ENCODE data around the gene C1orf174. TPM values are rescaled to one million over a fixed set of nuclear protein-coding genes. Genes with fewer than 3 reads are reported as not detected.

Gene C1orf174
- total RNA-seq, 2 donors from 2014 or later, result 14.8 to 15.6 TPM

GRCh38 chr1:3896396-3897000 is 3.6 kb downstream of the C1orf174 start:
- Histone ChIP-seq H3K36me3 (replicated peaks in 1 of 2; ENCODE audit: insufficient read depth in 1 of 2, low read depth in 2 of 2) (no peaks in the 10 kb centered on the region), H3K27ac (no peak overlapping the region), H3K4me1 (peaks cover 10% of the 10 kb centered on the region), H3K4me3 (no peak overlapping the region), H3K9me3 (no peaks in the 10 kb centered on the region), H3K27me3 (no peaks in the 10 kb centered on the region)
- TF ChIP-seq POLR2A (IDR thresholded peaks at IDR 0.05) (no peak), CTCF (IDR thresholded peaks at IDR 0.05) (no peak)
- intact Hi-C loops (cut with DNase I), result no loop called here
- DNase-seq (no peak), ATAC-seq (no peak)
- 93 to 95% methylated on average over 7 of the region's 7 CpGs for WGBS, 2 donors

- no peak overlapping the region for H3K4me3 ChIP-seq
- no peaks in the 10 kb centered on the region for H3K36me3 ChIP-seq (replicated peaks in 1 of 2; ENCODE audit: insufficient read depth in 1 of 2, low read depth in 2 of 2)
- intact Hi-C loops (cut with DNase I), result no loop called here
- TF ChIP-seq CTCF (IDR thresholded peaks at IDR 0.05) (no peak), POLR2A (IDR thresholded peaks at IDR 0.05) (no peak)
- DNase-seq (no peak), ATAC-seq (no peak)
- no peak overlapping the region for H3K27ac ChIP-seq
- H3K9me3 ChIP-seq, result no peaks in the 10 kb centered on the region
- WGBS, 2 donors, result 93 to 100% methylated on average over 2 to 4 of the region's 4 CpGs
- H3K27me3 ChIP-seq, result no peaks in the 10 kb centered on the region
- peaks cover 10% of the 10 kb centered on the region for H3K4me1 ChIP-seq
Observed at GRCh38 chr1:3895951-3896325, 4.1 kb downstream of the C1orf174 start.

GRCh38 chr1:3895279-3895950 is 4.7 kb downstream of the C1orf174 start:
- WGBS, 2 donors, result 84 to 95% methylated on average over 7 to 13 of the region's 13 CpGs
- H3K27ac ChIP-seq, result no peak overlapping the region
- no peaks in the 10 kb centered on the region for H3K27me3 ChIP-seq
- TF ChIP-seq POLR2A (IDR thresholded peaks at IDR 0.05), result no peak
- no peak for TF ChIP-seq CTCF (IDR thresholded peaks at IDR 0.05)
- H3K4me1 ChIP-seq, result peaks cover 10% of the 10 kb centered on the region
- peaks cover 2 to 4% of the 10 kb centered on the region in 2 donors for H3K36me3 ChIP-seq (replicated peaks in 1 of 2; ENCODE audit: insufficient read depth in 1 of 2, low read depth in 2 of 2)
- ATAC-seq (no peak), DNase-seq (no peak)
- H3K4me3 ChIP-seq, result no peak overlapping the region
- H3K9me3 ChIP-seq, result no peaks in the 10 kb centered on the region
- intact Hi-C loops (cut with DNase I), result no loop called here

- 90 to 97% methylated on average over 7 to 17 of the region's 17 CpGs for WGBS, 2 donors
- Histone ChIP-seq H3K27ac (no peak overlapping the region), H3K4me3 (no peak overlapping the region), H3K36me3 (replicated peaks in 1 of 2; ENCODE audit: insufficient read depth in 1 of 2, low read depth in 2 of 2) (peaks cover 2 to 7% of the 10 kb centered on the region in 2 donors), H3K27me3 (no peaks in the 10 kb centered on the region), H3K4me1 (peaks cover 10% of the 10 kb centered on the region), H3K9me3 (no peaks in the 10 kb centered on the region)
- DNase-seq (no peak), ATAC-seq (no peak)
- intact Hi-C loops (cut with DNase I), result no loop called here
- no peak for TF ChIP-seq CTCF (IDR thresholded peaks at IDR 0.05)
- TF ChIP-seq POLR2A (IDR thresholded peaks at IDR 0.05), result no peak
Observed at GRCh38 chr1:3894626-3895278, 5.3 kb downstream of the C1orf174 start.

Measured in body of pancreas (tissue), 4 donors.